Endometrial microvascular endothelial cells (primary cell): Measurements from ENCODE around the gene CDHR4. TPM values are rescaled to one million over a fixed set of nuclear protein-coding genes. Genes with fewer than 3 reads are reported as not detected.
"Not testable (repeated sequence)": the region's sequence is repeated elsewhere in the genome, so short reads cannot be mapped to it uniquely, and the experiment has no call there.

Experiments used
- in situ Hi-C: cut with HindIII; loops from 2 replicates; pipeline ENCODE4 v1.10.0; 2017; ENCODE audit warnings: low sequenced_read_pairs, low pct_unique_long_range_greater_than_20kb; ENCODE audit errors: inconsistent ontology term
- total RNA-seq: library from RNA; depleted of rRNA; stranded (reverse); fragments of >200 nt; gene quantifications from one replicate; pipeline ENCODE4 v1.2.3, GENCODE V29; 2015; ENCODE audit errors: inconsistent ontology term

Gene CDHR4
- total RNA-seq: not detected

GRCh38 chr3:49799761-49800160, at the start of gene CDHR4:
Gene CDHR4 (minus strand): TSS chr3:49799873. CDS start chr3:49799812, 61 bp downstream.
- in situ Hi-C loops: no loop called here

GRCh38 chr3:49845694-49846093, 46.0 kb upstream of the CDHR4 start:
- in situ Hi-C loops: no loop called here

GRCh38 chr3:49844464-49845183, 45.0 kb upstream of the CDHR4 start:
- in situ Hi-C loops: no loop called here

- in situ Hi-C loops: no loop called here
Measured at GRCh38 chr3:49842843-49843517, 43.3 kb upstream of the CDHR4 start.

GRCh38 chr3:49841806-49842205, 42.1 kb upstream of the CDHR4 start:
- in situ Hi-C loops: no loop called here

GRCh38 chr3:49841126-49841696, 41.5 kb upstream of the CDHR4 start:
- in situ Hi-C loops: no loop called here

GRCh38 chr3:49840388-49840787, 40.7 kb upstream of the CDHR4 start:
- in situ Hi-C loops: no loop called here

GRCh38 chr3:49839193-49839809, 39.6 kb upstream of the CDHR4 start:
- in situ Hi-C loops: no loop called here

GRCh38 chr3:49831341-49831740, 31.7 kb upstream of the CDHR4 start:
- in situ Hi-C loops: no loop called here

GRCh38 chr3:49826016-49826415, 26.3 kb upstream of the CDHR4 start:
- in situ Hi-C loops: no loop called here

- in situ Hi-C loops: not testable (repeated sequence)
Measured at GRCh38 chr3:49823131-49823530, 23.5 kb upstream of the CDHR4 start.

GRCh38 chr3:49813497-49814174, 14.0 kb upstream of the CDHR4 start, which contains the start of gene UBA7:
Gene UBA7 (minus strand): TSS chr3:49813953. CDS start chr3:49813787, 166 bp downstream.
- in situ Hi-C loops: no loop called here

- in situ Hi-C loops: no loop called here
Measured at GRCh38 chr3:49812916-49813496, 13.3 kb upstream of the CDHR4 start.

- in situ Hi-C loops: no loop called here
Measured at GRCh38 chr3:49807431-49808114, 7.9 kb upstream of the CDHR4 start.

- in situ Hi-C loops: no loop called here
Measured at GRCh38 chr3:49806850-49807249, 7.2 kb upstream of the CDHR4 start.

GRCh38 chr3:49805897-49806701, 6.4 kb upstream of the CDHR4 start:
- in situ Hi-C loops: no loop called here

GRCh38 chr3:49805367-49805782, 5.7 kb upstream of the CDHR4 start:
- in situ Hi-C loops: no loop called here
